ENCODE results near the gene SLC25A47.
"Not testable (repeated sequence)": the region's sequence is repeated elsewhere in the genome, so short reads cannot be mapped to it uniquely, and the experiment has no call there.

Gene SLC25A47

GRCh38 chr14:100323121-100323941 is at the start of gene SLC25A47:
TSS of gene SLC25A47 (plus strand) at chr14:100323339. CDS start at chr14:100323415, 76 bp downstream.
- in situ Hi-C loops (cut with HindIII; ENCODE audit: low pct_unique_long_range_greater_than_20kb, low sequenced_read_pairs) = no loop called here
- no peak for DNase-seq (ENCODE audit: low read depth in 1 of 2, low spot score in 1 of 2)
- no peak for TF ChIP-seq JUND (IDR thresholded peaks at IDR 0.05; ENCODE audit: low read depth)

- no peak for TF ChIP-seq JUND (IDR thresholded peaks at IDR 0.05; ENCODE audit: low read depth)
- DNase-seq (ENCODE audit: low read depth in 1 of 2, low spot score in 1 of 2) = no peak
- in situ Hi-C loops (cut with HindIII; ENCODE audit: low pct_unique_long_range_greater_than_20kb, low sequenced_read_pairs) = no loop called here
Measured at GRCh38 chr14:100274250-100274649, 48.9 kb upstream of the SLC25A47 start.

- in situ Hi-C loops (cut with HindIII; ENCODE audit: low pct_unique_long_range_greater_than_20kb, low sequenced_read_pairs) = no loop called here
- peak in 1 of 2 experiments; percentile 45 for DNase-seq (ENCODE audit: low read depth in 1 of 2, low spot score in 1 of 2)
- TF ChIP-seq JUND (IDR thresholded peaks at IDR 0.05; ENCODE audit: low read depth) = no peak
Measured at GRCh38 chr14:100275214-100275613, 47.9 kb upstream of the SLC25A47 start.

- DNase-seq (ENCODE audit: low read depth in 1 of 2, low spot score in 1 of 2) = peak in 1 of 2 experiments; percentile 84
- in situ Hi-C loops (cut with HindIII; ENCODE audit: low pct_unique_long_range_greater_than_20kb, low sequenced_read_pairs) = no loop called here
Measured at GRCh38 chr14:100278702-100279101, 44.4 kb upstream of the SLC25A47 start.

GRCh38 chr14:100279133-100279532 is 44.0 kb upstream of the SLC25A47 start:
- in situ Hi-C loops (cut with HindIII; ENCODE audit: low pct_unique_long_range_greater_than_20kb, low sequenced_read_pairs) = no loop called here

More at GRCh38 chr14:100278702-100279101, 44.4 kb upstream of the SLC25A47 start:
- TF ChIP-seq JUND (IDR thresholded peaks at IDR 0.05; ENCODE audit: low read depth) = no peak

GRCh38 chr14:100279563-100279962 is 43.6 kb upstream of the SLC25A47 start:
- TF ChIP-seq JUND (IDR thresholded peaks at IDR 0.05; ENCODE audit: low read depth) = no peak
- in situ Hi-C loops (cut with HindIII; ENCODE audit: low pct_unique_long_range_greater_than_20kb, low sequenced_read_pairs) = no loop called here
- DNase-seq (ENCODE audit: low read depth in 1 of 2, low spot score in 1 of 2) = no peak

More at GRCh38 chr14:100279133-100279532, 44.0 kb upstream of the SLC25A47 start:
- DNase-seq (ENCODE audit: low read depth in 1 of 2, low spot score in 1 of 2) = no peak
- TF ChIP-seq JUND (IDR thresholded peaks at IDR 0.05; ENCODE audit: low read depth) = no peak

- DNase-seq (ENCODE audit: low read depth in 1 of 2, low spot score in 1 of 2) = peak in 1 of 2 experiments; percentile 33
- in situ Hi-C loops (cut with HindIII; ENCODE audit: low pct_unique_long_range_greater_than_20kb, low sequenced_read_pairs) = no loop called here
- no peak for TF ChIP-seq JUND (IDR thresholded peaks at IDR 0.05; ENCODE audit: low read depth)
Measured at GRCh38 chr14:100281286-100282082, 41.7 kb upstream of the SLC25A47 start.

GRCh38 chr14:100282083-100282350 is 41.1 kb upstream of the SLC25A47 start:
- TF ChIP-seq JUND (IDR thresholded peaks at IDR 0.05; ENCODE audit: low read depth) = no peak
- no peak for DNase-seq (ENCODE audit: low read depth in 1 of 2, low spot score in 1 of 2)
- in situ Hi-C loops (cut with HindIII; ENCODE audit: low pct_unique_long_range_greater_than_20kb, low sequenced_read_pairs) = no loop called here

- in situ Hi-C loops (cut with HindIII; ENCODE audit: low pct_unique_long_range_greater_than_20kb, low sequenced_read_pairs) = no loop called here
- peak in 1 of 2 experiments; percentile 82 for DNase-seq (ENCODE audit: low read depth in 1 of 2, low spot score in 1 of 2)
- no peak for TF ChIP-seq JUND (IDR thresholded peaks at IDR 0.05; ENCODE audit: low read depth)
Measured at GRCh38 chr14:100282766-100283419, 40.2 kb upstream of the SLC25A47 start.

- in situ Hi-C loops (cut with HindIII; ENCODE audit: low pct_unique_long_range_greater_than_20kb, low sequenced_read_pairs); DNase-seq (ENCODE audit: low read depth in 1 of 2, low spot score in 1 of 2): not testable (repeated sequence)
Measured at GRCh38 chr14:100283436-100283835, 39.7 kb upstream of the SLC25A47 start.

- in situ Hi-C loops (cut with HindIII; ENCODE audit: low pct_unique_long_range_greater_than_20kb, low sequenced_read_pairs) = no loop called here
- DNase-seq (ENCODE audit: low read depth in 1 of 2, low spot score in 1 of 2) = no peak
- TF ChIP-seq JUND (IDR thresholded peaks at IDR 0.05; ENCODE audit: low read depth) = no peak
Measured at GRCh38 chr14:100283984-100284881, 38.9 kb upstream of the SLC25A47 start.
